Measurements from ENCODE around the gene TTC16. TPM values are rescaled to one million over a fixed set of nuclear protein-coding genes. Genes with fewer than 3 reads are reported as not detected.

The TTC16 gene
- total and polyA plus RNA-seq, 4 donors: 0.02 to 0.08 TPM; not detected in 2

- Histone ChIP-seq H3K9ac (ENCODE audit: low read depth in 1 of 2, low read length in 2 of 2) (no peak overlapping the region), H3K4me1 (ENCODE audit: control insufficient read depth in 4 of 4, insufficient read depth in 4 of 4, low read length in 3 of 4) (no peaks in the 10 kb centered on the region), H3K27ac (ENCODE audit: low read depth in 1 of 2, low read length in 2 of 2) (peak overlapping the region in 1 of 2 donors; percentile 3), H3K4me3 (ENCODE audit: low read depth in 1 of 3, low read length in 3 of 3) (peak overlapping the region in 1 of 3 donors; percentile 18), H3K36me3 (ENCODE audit: control insufficient read depth in 4 of 4, insufficient read depth in 3 of 4, low read depth in 1 of 4, low read length in 3 of 4) (no peaks in the 10 kb centered on the region), H3K9me3 (ENCODE audit: control insufficient read depth in 4 of 4, low read length in 3 of 4) (no peaks in the 10 kb centered on the region), H3K27me3 (ENCODE audit: control insufficient read depth in 4 of 4, insufficient read depth in 4 of 4, low read length in 3 of 4) (no peaks in the 10 kb centered on the region)
- 76% methylated on average over 18 of the region's 18 CpGs for WGBS
- no peak for DNase-seq (ENCODE audit: low spot score)
- no peak for TF ChIP-seq RAD21 (IDR thresholded peaks at IDR 0.05)
- TF ChIP-seq FOXA2 (IDR thresholded peaks at IDR 0.05): no peak
- no peak for TF ChIP-seq RXRA (IDR thresholded peaks at IDR 0.05)
- no peak for TF ChIP-seq ZBTB33 (IDR thresholded peaks at IDR 0.05)
- no peak for TF ChIP-seq HNF4A (conservative IDR thresholded peaks at IDR 0.05)
- TF ChIP-seq HNF4G (IDR thresholded peaks at IDR 0.05): no peak
- TF ChIP-seq FOXA1 (IDR thresholded peaks at IDR 0.05): no peak
- TF ChIP-seq REST (IDR thresholded peaks at IDR 0.05): no peak
- TF ChIP-seq TAF1 (conservative IDR thresholded peaks at IDR 0.05): no peak
- no peak for TF ChIP-seq MAX (IDR thresholded peaks at IDR 0.05)
- TF ChIP-seq JUND (IDR thresholded peaks at IDR 0.05): no peak
- no peak for TF ChIP-seq EGR1 (IDR thresholded peaks at IDR 0.05; ENCODE audit: low read depth in 2 of 2)
- no peak for TF ChIP-seq SP1 (IDR thresholded peaks at IDR 0.05)
- no peak for TF ChIP-seq YY1 (IDR thresholded peaks at IDR 0.05)
- no peak for TF ChIP-seq NR2F2 (IDR thresholded peaks at IDR 0.05)
- no peak for TF ChIP-seq GABPA (IDR thresholded peaks at IDR 0.05 in 1 of 2, conservative IDR thresholded peaks at IDR 0.05 in 1 of 2)
- TF ChIP-seq CTCF (IDR thresholded peaks at IDR 0.05; ENCODE audit: low read depth, low read length, missing input control): no peak
- TF ChIP-seq ATF3 (IDR thresholded peaks at IDR 0.05): no peak
Observed at GRCh38 chr9:127777368-127777980, 61.6 kb downstream of the TTC16 start.
